ENCODE data around the gene CRLF2.
"Not testable (repeated sequence)": the region's sequence is repeated elsewhere in the genome, so short reads cannot be mapped to it uniquely, and the experiment has no call there.

Gene CRLF2

DNA sequence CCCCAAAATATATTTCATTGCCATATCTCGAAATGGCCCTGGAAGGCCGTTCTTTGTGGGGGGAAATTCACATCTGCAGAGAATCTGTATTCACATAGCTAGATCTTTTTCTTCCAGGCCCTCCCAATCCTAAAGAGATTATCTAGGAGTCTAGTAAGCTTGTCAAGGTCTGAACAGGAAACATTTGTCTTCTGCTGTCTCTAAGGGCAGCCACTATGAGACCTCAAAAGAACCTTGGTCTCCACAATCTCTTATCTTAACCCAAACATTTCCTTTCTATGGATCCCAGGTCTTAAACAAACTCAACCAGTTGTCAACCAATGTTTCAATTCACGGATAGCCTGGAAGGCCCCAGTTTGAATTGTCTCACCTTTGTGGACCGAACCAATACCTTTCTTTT is 45.0 kb downstream of the CRLF2 start:
- DNase-seq, result no peak

DNA sequence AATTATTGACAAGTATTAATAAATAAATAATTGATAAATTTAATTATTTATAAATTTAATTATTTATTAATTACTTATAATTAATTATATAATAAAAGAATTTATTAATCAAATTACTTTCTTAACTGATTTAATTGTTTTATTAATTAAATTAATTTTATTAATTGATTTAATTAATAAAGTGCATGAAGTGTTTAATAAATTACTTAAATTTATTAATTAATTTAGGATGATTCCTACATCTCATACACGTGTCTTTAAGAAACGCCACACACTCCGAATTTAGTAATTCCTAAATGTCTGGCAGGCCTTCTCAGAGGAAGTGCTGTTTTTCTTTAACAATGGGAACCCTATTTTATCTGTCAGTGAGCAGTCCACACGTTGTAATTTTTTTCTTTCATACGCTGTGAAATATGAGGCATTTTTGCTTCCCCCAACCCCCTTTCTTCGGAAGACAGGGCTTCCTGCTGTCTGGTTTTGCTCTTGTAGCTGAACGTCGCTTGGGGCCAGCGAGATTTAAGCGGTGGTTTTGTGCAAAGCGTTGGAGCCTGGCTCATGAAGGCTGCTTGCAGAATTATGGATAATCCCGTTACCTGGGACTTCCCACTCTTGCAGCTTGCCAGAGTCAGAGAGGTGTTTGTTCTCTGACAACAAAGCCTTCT is 46.8 kb downstream of the CRLF2 start:
- DNase-seq, result peak; percentile 14 to 50

DNA sequence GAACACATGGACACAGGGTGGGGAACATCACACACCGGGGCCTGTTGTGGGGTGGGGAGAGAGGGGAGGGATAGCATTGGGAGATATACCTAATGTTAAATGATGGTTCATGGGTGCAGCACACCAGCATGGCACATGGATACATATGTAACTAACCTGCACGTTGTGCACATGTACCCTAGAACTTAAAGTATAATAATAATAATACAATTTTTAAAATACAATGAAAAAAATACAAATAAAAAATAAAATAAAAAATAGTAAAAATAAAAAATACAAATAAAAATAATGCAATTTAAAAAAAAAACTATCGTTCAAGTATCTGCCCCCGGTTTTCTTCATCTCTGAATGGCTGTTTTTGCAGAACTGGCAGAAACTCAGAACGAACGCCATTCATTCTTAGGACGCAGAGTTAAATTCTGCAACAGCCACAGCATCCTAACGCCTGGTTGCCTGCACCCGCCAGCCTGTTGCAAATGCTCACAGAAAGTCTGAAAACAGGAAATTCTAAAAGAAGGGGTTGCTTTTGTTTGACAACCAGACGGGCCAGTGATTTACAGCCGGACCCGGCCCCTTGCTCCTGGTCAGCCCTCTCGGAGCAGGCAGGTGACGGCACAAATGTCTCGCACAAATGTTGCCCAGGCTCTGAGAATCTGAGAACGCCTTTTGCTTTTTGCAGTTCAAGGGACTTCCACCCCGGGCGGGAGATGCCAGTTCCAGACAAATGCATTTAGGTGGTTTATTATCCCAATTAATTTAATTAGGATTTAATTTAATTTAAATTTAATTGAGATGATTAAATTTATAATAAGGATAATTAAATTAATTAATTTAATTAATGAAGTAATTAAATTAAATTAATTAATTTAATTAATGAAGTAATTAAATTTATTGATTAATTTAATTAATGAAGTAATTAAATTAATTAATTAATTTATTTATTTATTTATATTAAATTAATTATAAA is 47.8 kb downstream of the CRLF2 start:
- DNase-seq, result peak; percentile 29 to 67

DNA sequence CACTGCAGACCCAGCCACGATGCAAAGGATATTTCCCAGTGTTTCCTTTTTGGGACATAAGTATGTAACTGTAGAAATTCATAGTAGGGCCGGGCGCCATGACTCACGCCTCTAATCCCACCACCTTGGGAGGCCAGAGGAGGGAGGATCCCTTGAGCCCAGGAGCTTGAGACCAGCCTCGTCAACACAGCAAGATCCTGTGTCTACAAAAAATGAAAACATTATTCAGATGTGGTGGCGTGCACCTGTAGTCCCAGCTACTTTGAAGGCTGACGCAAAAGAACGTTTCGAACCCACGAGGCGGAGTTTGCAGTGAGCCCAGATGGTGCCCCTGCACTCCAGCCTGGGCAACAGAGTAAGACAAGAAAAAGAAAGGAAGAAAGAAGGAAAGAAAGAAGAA is 49.2 kb downstream of the CRLF2 start:
- no peak for DNase-seq

DNA sequence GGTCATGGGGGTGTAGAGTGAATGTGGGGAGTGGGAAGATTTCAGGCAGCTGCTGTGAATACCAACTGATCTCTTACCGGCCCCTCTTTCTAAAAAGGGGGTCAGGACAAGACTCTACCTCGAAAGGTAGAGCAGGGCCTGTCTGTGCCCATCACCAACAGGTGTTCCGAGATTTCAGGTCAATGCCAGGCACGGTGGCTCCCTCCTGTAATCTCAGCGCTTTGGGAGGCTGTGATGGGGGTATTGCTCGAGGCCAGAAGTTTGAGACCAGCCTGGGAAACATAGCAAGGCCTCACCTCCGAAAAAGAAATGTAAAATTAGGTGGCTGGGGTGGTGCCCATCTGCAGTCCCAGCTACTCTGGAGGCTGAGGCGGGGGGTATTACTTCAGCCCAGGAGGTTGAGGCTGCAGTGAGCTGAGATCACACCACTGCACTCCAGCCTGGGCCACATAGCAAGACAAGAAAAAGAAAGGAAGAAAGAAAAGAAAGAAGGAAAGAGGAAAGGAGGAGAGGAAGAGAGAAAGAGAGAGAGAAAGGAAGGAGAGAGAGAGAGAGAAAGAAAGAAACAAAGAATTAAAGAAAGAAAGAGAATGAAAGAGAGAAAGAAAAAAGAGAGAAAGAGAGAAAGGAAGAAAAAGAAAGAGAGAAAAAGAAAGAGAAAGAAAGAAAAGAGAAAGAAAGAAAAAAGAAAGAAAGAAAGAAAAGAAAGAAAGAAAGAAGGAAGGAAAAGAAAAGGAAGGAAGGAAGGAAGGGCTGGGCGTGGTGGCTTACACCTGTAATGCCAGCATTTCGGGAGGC is 50.1 kb downstream of the CRLF2 start:
- no peak for DNase-seq

DNA sequence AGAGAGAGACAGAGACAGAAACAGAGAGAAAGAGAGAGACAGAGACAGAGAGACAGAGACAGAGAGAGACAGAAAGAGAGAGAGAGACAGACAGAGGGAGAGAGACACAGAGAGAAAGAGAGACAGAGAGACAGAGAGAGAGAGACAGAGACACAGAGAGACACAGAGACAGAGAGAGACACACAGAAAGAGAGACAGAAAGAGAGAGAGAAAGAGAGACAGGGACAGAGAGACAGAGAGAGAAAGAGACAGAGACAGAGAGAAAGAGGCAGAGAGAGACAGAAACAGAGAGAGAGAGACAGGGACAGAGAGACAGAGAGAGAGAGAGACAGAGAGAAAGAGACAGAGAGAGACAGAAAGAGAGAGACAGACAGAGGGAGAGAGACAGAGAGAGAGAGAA is 52.9 kb downstream of the CRLF2 start:
- no peak for DNase-seq

DNA sequence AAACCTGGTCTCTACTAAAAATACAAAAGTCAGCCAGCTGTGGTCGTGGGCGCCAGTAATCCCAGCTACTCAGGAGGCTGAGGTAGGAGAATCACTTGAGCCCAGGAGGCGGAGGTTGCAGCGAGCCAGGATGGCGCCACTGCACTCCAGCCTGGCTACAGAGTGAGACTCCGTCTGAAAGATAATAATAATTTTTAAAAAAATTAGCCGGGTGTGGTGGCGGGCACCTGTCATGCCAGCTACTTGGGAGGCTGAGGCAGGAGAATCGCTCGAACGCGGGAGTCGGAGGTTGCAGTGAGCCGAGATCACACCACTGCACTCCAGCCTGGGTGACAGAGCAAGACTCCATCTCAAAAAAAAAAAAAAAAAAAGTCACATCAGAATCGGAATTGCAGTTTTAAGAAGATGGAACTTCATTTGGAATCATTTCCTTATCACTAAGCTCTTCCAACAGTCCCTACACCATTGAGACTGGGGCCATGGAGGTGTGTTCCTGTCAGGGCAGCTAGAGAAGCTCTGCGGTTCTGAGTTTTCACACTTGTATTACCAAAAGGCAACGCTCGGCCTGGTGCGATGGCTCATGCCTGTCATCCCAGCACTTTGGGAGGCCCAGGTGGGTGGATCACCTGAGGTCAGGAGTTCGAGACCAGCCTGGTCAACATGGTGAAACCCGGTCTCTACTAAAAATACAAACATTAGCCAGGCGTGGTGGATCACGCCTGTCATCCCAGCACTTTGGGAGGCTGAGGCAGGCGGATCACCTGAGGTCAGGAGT is 55.6 kb downstream of the CRLF2 start:
- not testable (repeated sequence) for DNase-seq

DNA sequence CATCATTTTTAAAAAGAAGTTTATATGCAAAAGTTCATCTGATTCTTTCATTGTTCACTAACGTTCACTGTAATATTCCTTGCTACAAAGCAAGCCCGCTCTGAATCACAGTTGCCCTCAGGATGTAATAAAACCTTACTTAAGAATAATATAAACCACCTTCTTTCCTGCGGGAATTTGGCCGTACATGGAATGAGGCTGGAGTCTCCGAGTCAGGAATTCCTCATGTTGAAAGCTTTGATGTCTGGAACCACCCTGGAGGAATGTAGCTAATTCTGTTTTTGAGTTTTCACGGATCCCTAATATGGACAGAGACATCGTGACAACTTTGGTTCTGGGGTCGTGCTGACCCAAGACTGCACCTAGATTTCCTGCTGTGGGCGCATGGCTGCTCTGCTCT is 58.5 kb downstream of the CRLF2 start:
- no peak for DNase-seq

DNA sequence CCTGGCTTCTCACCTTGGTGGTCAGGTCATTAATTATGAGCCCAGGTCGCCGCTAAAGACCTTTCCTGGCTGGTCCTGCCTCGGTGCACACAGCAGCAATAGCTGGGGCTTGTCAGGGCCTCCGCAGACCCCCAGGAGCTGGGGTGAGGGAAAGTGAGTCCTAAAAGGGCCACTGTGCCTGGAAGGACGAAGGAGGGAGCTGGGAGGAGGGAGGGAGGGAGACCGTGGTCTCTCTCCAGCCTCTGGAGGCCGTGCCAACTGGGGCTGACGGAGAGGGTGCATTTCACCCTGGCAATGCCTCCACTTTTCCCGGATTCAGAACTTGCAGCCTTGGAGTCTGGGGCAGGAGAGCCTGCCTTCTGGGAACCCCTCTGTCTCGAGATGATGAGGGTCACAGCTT is 60.4 kb downstream of the CRLF2 start:
- DNase-seq, result no peak

DNA sequence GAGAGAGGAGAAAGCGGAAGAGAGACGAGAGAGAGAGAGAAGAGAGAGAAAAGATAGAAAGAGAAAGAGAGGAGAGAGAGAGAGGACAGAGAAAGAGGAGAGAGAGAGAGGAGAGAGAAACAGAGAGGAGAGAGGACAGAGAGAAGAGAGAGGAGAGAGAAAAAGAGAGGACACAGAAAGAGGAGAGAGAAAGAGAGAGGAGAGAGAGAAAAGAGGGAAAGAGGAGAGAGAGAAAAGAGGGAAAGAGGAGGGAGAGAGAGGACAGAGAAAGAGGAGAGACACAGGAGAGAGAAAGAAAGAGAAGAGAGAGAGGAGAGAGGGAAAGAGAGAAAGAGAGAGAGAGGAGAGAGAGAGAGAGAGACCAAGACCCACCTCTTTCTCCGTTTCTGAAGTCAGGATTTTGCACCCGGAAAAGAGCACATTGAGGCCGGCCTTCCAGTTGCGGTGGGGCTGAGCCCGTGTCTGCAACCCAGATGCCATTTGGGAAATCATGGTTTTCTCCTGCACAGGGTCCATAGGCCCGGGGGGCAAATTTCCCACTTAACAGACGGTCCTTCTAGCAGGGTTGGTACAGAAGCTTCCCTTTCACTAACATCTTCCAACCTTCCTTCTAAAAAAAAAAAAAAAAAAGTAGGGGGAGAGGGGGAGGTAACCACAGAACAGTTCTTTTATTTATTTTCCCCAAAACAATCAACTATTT is 60.9 kb downstream of the CRLF2 start:
- DNase-seq, result no peak

DNA sequence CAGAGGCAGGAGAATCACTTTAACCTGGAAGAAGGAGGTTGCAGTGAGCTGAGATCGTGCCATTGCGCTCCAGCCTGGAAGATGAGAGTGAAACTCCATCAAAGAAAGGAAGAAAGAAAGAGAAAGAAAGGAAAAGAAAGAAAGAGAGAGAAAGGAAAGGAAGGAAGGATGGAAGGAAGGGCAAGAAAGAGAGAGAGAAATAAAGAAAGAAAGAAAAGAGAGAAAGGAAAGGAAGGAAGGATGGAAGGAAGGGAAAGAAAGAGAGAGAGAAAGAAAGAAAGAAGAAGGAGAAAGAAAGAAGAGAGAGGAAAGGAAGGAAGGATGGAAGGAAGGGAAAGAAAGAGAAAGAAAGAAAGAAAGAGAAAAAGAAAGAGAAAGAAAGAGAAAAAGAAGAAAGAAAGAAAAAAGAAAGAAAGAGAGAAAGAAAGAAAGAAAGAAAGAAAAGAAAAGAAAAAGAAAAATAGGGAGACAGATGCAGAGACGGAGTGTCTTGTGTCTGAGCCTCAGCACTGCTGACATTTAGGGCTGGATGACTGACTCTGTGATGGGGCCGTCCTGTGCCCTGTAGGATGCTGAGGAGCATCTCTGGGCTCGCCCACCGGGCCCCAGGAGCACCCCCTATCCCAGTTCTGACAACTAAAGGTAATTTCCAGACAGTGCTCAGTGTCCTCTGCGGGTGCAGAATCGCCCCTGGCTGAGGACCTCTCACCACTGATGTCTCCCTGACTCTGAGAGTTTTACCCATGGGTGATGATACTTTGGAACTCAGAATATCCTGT is 61.7 kb downstream of the CRLF2 start:
- no peak for DNase-seq

DNA sequence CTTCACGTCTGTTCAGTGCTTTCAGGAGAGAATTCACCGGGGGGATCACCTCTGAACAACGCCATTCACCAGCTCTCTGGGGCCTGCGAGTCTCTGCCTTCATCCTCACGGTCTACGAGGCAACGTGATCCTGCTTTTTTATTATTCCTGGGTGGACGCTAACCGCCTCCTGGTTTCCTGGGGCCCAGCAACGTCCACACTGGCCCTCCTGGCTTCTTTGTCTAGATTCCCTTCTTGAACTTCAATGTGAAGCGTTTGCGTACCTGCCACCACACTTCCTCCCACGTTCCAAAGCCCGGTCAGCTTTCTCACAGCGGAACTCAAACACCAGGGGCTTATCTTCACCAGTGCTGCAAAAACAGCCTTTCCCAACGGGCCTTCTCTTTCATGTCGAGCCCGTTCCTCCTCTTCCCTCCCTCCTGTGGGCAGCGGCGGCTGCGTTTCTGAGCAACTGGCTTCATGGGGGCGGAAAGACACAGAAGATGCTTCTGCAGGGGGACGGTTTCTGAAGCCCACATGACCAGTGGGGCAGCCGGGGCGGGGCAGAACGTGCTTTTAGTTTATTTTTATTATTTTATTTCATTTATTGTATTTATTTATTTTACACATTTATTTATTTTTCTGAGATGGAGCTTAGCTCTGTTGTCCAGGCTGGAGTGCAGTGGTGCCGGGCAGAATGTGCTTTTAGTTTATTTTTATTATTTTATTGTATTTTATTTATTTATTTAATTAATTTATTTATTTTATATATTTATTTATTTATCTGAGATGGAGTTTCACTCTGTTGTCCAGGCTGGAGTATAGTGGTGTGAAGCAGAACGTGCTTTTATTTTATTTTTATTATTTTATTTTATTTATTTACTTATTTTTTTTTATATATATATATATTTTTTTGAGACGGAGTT is 64.6 kb downstream of the CRLF2 start:
- DNase-seq, result no peak

DNA sequence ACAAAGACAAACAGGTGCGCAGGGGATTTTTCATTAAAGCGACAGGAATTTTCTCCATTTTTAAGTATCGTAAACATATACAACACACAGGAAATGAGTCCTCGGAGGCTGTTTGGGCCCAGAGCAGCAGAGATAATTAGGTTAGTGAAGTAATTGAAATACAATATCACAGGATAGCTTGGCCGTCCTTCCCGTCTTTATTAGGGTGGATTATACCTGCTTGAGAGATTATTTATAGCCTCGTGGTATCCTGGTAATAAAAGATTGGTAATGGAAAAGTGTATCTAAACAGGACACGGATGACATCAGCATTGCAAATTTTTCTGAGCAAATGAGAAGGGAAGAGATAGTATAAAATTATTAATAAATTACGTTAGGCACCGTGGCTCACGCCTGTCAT is 68.2 kb downstream of the CRLF2 start:
- DNase-seq, result no peak

Data from inflammatory macrophage (primary cell).